HG03095 (cell line): ENCODE data around the gene KRTDAP.

Source experiments
- ATAC-seq: cut with Tn5 transposase; IDR thresholded peaks from one replicate; pipeline ENCODE4 v1.9.1; 2021; ENCODE audit warnings: moderate library complexity; ENCODE audit not compliant: unreplicated experiment

Gene KRTDAP, protein sequence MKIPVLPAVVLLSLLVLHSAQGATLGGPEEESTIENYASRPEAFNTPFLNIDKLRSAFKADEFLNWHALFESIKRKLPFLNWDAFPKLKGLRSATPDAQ

DNA sequence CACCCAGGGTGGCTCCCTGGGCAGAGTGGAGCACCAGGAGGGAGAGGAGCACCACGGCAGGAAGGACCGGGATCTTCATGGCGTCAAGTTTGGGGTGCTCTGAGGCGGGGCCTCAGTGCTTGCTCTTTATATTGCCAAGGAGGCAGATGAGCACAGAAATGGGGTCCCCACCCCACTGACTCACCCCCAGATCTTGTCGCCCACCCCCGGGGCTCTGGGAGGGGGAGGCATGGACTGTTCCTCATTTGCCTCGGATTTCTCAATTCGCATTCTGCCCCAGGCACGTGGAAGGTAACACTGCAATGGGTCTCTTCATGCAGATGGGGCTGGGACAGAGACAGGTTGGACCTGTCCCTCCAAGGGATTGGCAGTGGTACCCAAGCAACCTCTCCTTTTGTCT is at the start of gene KRTDAP:
Gene KRTDAP (minus strand): TSS at position 101 of the 400 bp plus-strand sequence. CDS start 22 bp downstream, at position 79.
- no peak for ATAC-seq

DNA sequence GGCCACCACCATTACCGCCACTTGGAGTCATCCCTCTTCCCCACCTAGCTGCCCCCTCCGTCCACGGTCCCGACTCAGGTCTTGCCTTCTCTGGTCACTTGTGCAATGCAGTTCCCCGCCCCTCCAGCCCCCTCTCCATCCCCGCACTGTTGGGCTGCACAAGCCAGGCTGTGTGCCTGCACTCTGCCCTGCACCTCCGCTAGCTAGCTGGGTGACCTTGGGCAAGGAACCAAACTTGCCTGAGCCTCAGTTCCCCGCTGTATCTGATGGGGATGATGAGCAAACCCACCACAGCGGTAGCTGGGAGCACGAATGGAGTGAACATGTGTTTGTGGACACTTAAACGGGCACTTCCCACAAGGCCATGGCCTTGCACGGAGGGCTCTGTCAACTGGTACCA is 49.6 kb upstream of the KRTDAP start:
- ATAC-seq = no peak

GRCh38 chr19:35539314-35539713 is 49.0 kb upstream of the KRTDAP start:
- no peak for ATAC-seq

GRCh38 chr19:35534803-35535480 is 44.7 kb upstream of the KRTDAP start:
- ATAC-seq = no peak

- no peak for ATAC-seq
Observed at GRCh38 chr19:35533822-35534392, 43.6 kb upstream of the KRTDAP start.

DNA sequence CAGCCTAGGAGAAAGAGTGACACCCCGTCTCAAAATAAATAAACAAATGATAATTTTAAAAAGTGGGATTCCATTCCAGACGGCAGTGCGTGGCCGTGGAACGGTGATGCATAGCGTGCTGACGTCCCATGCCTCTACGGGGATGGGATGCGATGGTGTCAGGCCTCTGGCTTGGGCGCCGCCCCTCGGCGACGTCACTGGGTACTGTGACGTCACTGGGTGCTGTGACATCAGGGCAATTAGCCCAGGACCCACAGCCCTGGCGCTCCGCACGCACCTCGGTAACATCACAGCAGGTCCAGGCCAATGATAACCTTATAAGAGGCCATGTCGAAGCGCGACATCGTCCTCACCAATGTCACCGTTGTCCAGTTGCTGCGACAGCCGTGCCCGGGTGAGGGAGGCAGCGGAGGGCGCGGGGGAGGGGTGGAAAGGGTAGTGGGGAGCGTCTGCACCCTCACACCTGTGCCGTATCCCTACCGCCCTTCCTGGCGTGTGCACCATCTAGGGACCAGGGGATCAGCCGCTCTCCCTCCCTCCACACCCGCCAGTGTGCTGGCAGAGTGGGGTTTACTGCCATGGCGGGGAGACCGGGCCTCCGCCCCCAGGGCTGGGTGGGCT is 43.0 kb upstream of the KRTDAP start, which contains the start of gene GAPDHS:
Gene GAPDHS (plus strand): TSS at position 256 of the 621 bp plus-strand sequence. CDS start 72 bp downstream, at position 328.
- no peak for ATAC-seq

DNA sequence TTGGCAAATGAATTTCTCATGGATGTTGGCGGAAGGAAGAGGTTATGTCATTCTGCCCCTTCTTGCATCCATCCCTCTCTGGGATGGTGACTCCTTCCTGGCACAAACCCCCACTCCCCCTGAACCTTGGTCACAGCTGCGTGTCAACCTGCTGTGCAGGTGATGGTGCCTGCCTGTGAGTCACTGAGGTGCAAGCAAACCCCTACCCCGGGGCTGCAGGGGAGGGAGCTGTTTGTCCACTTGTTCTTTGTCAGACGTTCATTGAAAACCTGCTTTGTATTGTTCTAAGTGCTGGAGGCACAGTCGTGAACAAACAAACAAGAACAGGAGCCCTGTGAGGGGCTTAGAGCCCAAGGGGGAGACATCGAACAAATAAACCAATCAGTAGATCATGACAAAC is 41.0 kb upstream of the KRTDAP start:
- ATAC-seq = no peak

GRCh38 chr19:35529241-35530218 is 39.3 kb upstream of the KRTDAP start:
- no peak for ATAC-seq

- no peak for ATAC-seq
Observed at GRCh38 chr19:35528218-35529038, 38.2 kb upstream of the KRTDAP start, which contains the start of gene SBSN. Gene SBSN (minus strand): TSS chr19:35528311. CDS start chr19:35528281, 30 bp downstream.

DNA sequence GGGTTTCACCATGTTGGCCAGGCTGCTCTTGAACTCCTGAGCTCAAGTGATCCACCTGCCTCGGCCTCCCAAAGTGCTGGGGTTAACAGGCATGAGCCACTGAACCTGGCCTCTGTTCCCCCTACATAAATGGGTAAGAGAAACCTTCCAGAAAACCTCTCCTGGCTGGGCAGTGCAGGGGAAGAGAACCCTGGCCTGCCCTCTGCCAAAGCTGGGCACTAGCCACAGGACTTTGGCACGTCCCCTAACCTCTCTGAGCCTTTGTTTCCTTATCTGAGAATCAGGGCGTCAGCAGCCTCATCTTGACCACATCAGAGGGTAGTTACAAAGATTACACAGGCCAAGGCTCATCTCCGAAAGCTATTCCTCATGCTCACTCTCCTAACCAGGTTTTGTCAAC is 35.6 kb upstream of the KRTDAP start:
- ATAC-seq = no peak

- ATAC-seq = no peak
Observed at GRCh38 chr19:35524181-35524837, 34.0 kb upstream of the KRTDAP start.

GRCh38 chr19:35522745-35523327 is 32.6 kb upstream of the KRTDAP start:
- ATAC-seq = no peak

- no peak for ATAC-seq
Observed at GRCh38 chr19:35521124-35521743, 31.0 kb upstream of the KRTDAP start.

GRCh38 chr19:35519291-35519690 is 29.0 kb upstream of the KRTDAP start:
- no peak for ATAC-seq

GRCh38 chr19:35518313-35518712 is 28.0 kb upstream of the KRTDAP start:
- no peak for ATAC-seq

- no peak for ATAC-seq
Observed at GRCh38 chr19:35517342-35517741, 27.1 kb upstream of the KRTDAP start.

GRCh38 chr19:35516310-35516709 is 26.0 kb upstream of the KRTDAP start:
- ATAC-seq = no peak

- ATAC-seq = no peak
Observed at GRCh38 chr19:35514282-35514809, 24.1 kb upstream of the KRTDAP start.
